Trophoblast cell (in vitro differentiated cells and primary cell): Measurements from ENCODE around the gene EDN1.

Experiments
- DNase-seq, 2 donors: peaks; one replicate each; pipeline ENCODE4 v3.0.0-alpha.2; 2016
- H2AFZ ChIP-seq: 2 replicates; pipeline ENCODE4 v1.6.1; 2013; ENCODE audit warnings: low read length, moderate library complexity, mild to moderate bottlenecking; ENCODE audit not compliant: insufficient read depth, poor library complexity
- H2AK5ac ChIP-seq: 2 replicates; pipeline ENCODE4 v1.6.1; 2013; ENCODE audit warnings: mild to moderate bottlenecking, low read length
- H2BK120ac ChIP-seq: 2 replicates; pipeline ENCODE4 v1.6.1; 2013; ENCODE audit warnings: low read length, mild to moderate bottlenecking, moderate library complexity; ENCODE audit not compliant: insufficient read depth, poor library complexity
- H2BK12ac ChIP-seq: 2 replicates; pipeline ENCODE4 v1.6.1; 2013; ENCODE audit warnings: mild to moderate bottlenecking, low read length, moderate library complexity
- H2BK5ac ChIP-seq: 2 replicates; pipeline ENCODE4 v1.6.1; 2013; ENCODE audit warnings: low read length, low read depth, moderate library complexity, mild to moderate bottlenecking; ENCODE audit not compliant: poor library complexity
- H3K14ac ChIP-seq: 2 replicates; pipeline ENCODE4 v1.6.1; 2013; ENCODE audit warnings: mild to moderate bottlenecking, low read length
- H3K18ac ChIP-seq: 2 replicates; pipeline ENCODE4 v1.6.1; 2013; ENCODE audit warnings: mild to moderate bottlenecking, low read length
- H3K23ac ChIP-seq: 2 replicates; pipeline ENCODE4 v1.6.1; 2013; ENCODE audit warnings: low read length
- H3K27ac ChIP-seq: 2 replicates; pipeline ENCODE4 v1.5.1; 2013; ENCODE audit warnings: low read depth, mild to moderate bottlenecking, inconsistent platforms, low read length, moderate library complexity
- H3K27me3 ChIP-seq: 2 replicates; pipeline ENCODE4 v1.6.1; 2013; ENCODE audit warnings: inconsistent platforms, mild to moderate bottlenecking, low read length, moderate library complexity; ENCODE audit not compliant: insufficient read depth
- H3K36me3 ChIP-seq, 2 experiments: 1 replicate in 1 of 2; 2 replicates in 1 of 2; pipeline ENCODE4 v1.6.1; 2013; ENCODE audit warnings: low read length in 2 of 2, mild to moderate bottlenecking in 2 of 2, moderate library complexity in 1 of 2; ENCODE audit not compliant: insufficient read depth in 2 of 2, control insufficient read depth in 1 of 2
- H3K4ac ChIP-seq: 2 replicates; pipeline ENCODE4 v1.6.1; 2013; ENCODE audit warnings: low read depth, mild to moderate bottlenecking, low read length, moderate library complexity
- H3K4me1 ChIP-seq, 2 experiments: 1 replicate in 1 of 2; 2 replicates in 1 of 2; pipeline ENCODE4 v1.6.1; 2013; ENCODE audit warnings: low read length in 2 of 2, mild to moderate bottlenecking in 2 of 2, moderate library complexity in 1 of 2; ENCODE audit not compliant: insufficient read depth in 2 of 2, control insufficient read depth in 1 of 2
- H3K4me2 ChIP-seq: 2 replicates; pipeline ENCODE4 v1.6.1; 2013; ENCODE audit warnings: inconsistent platforms, mild to moderate bottlenecking, low read length, moderate library complexity
- H3K4me3 ChIP-seq: 2 replicates; pipeline ENCODE4 v1.5.1; 2013; ENCODE audit warnings: mild to moderate bottlenecking, low read depth, low read length, inconsistent platforms
- H3K79me1 ChIP-seq: one replicate; pipeline ENCODE4 v1.6.1; 2013; ENCODE audit warnings: low read length
- H3K79me2 ChIP-seq: 2 replicates; pipeline ENCODE4 v1.6.1; 2013; ENCODE audit warnings: low read length, mild to moderate bottlenecking; ENCODE audit not compliant: control insufficient read depth, insufficient read depth, poor library complexity
- H3K9ac ChIP-seq: 2 replicates; pipeline ENCODE4 v1.6.1; 2013; ENCODE audit warnings: mild to moderate bottlenecking, low read length
- H3K9me3 ChIP-seq: 2 replicates; pipeline ENCODE4 v1.6.1; 2013; ENCODE audit warnings: low read depth, mild to moderate bottlenecking, control low read depth, inconsistent platforms, low read length; ENCODE audit not compliant: insufficient read depth
- H4K12ac ChIP-seq: 2 replicates; pipeline ENCODE4 v1.6.1; 2013; ENCODE audit warnings: low read depth, mild to moderate bottlenecking, low read length, moderate library complexity
- H4K8ac ChIP-seq: 2 replicates; pipeline ENCODE4 v1.6.1; 2013; ENCODE audit warnings: low read depth, mild to moderate bottlenecking, low read length, moderate library complexity
- H4K91ac ChIP-seq: one replicate; pipeline ENCODE4 v1.6.1; 2013; ENCODE audit warnings: low read depth, mild to moderate bottlenecking, low read length, moderate library complexity
- WGBS: extraction: QIAGEN DNeasy Blood & Tissue Kit; methylation state at CpG from one replicate; pipeline ENCODE4 v1.1.7; 2013; ENCODE audit warnings: missing lambda C conversion rate; ENCODE audit not compliant: insufficient read length, insufficient coverage; ENCODE audit errors: extremely low coverage; 5-methylcytosine and 5-hydroxymethylcytosine counted together

The EDN1 gene

GRCh38 chr6:12291839-12292604, 1.9 kb downstream of the EDN1 start:
- peak overlapping the region; percentile 0 for H3K27ac ChIP-seq
- no peaks in the 10 kb centered on the region for H3K27me3 ChIP-seq
- H3K4ac ChIP-seq, result no peak overlapping the region
- H4K12ac ChIP-seq, result no peak overlapping the region
- no peak overlapping the region for H2BK120ac ChIP-seq
- peaks cover 12 to 31% of the 10 kb centered on the region in 2 experiments for H3K4me1 ChIP-seq
- DNase-seq, result peak in 1 of 2 donors; percentile 44
- H4K91ac ChIP-seq, result no peak overlapping the region
- H2BK12ac ChIP-seq, result no peak overlapping the region
- peak overlapping the region; percentile 4 for H4K8ac ChIP-seq
- H3K79me1 ChIP-seq, result peaks cover 10% of the 10 kb centered on the region
- H3K9ac ChIP-seq, result peak overlapping the region; percentile 82
- peaks cover 6 to 10% of the 10 kb centered on the region in 2 experiments for H3K36me3 ChIP-seq
- H2BK5ac ChIP-seq, result no peak overlapping the region
- no peaks in the 10 kb centered on the region for H3K9me3 ChIP-seq
- H3K79me2 ChIP-seq, result peaks cover 2% of the 10 kb centered on the region
- H3K23ac ChIP-seq, result no peak overlapping the region
- WGBS, result no CpG with 5 or more reads among the region's 15 CpGs
- H3K4me2 ChIP-seq, result peak overlapping the region; percentile 69
- H3K14ac ChIP-seq, result peak overlapping the region; percentile 16
- no peak overlapping the region for H2AFZ ChIP-seq
- no peak overlapping the region for H2AK5ac ChIP-seq
- H3K18ac ChIP-seq, result no peak overlapping the region
- H3K4me3 ChIP-seq, result peak overlapping the region; percentile 75

GRCh38 chr6:12293235-12293930, 3.2 kb downstream of the EDN1 start:
- Histone ChIP-seq H3K4me2 (no peak overlapping the region), H3K79me1 (peaks cover 8% of the 10 kb centered on the region), H2BK120ac (no peak overlapping the region), H3K79me2 (peaks cover 2% of the 10 kb centered on the region), H3K27ac (no peak overlapping the region), H3K27me3 (no peaks in the 10 kb centered on the region), H3K4ac (no peak overlapping the region), H3K9ac (no peak overlapping the region), H4K8ac (no peak overlapping the region), H3K4me1 (peaks cover 6 to 22% of the 10 kb centered on the region in 2 experiments), H2BK12ac (no peak overlapping the region), H3K23ac (no peak overlapping the region), H3K4me3 (no peak overlapping the region), H4K91ac (no peak overlapping the region), H3K9me3 (no peaks in the 10 kb centered on the region), H3K18ac (no peak overlapping the region), H3K14ac (no peak overlapping the region), H2AK5ac (no peak overlapping the region), H4K12ac (no peak overlapping the region), H3K36me3 (peaks cover 6 to 12% of the 10 kb centered on the region in 2 experiments), H2BK5ac (no peak overlapping the region), H2AFZ (no peak overlapping the region)
- no CpG with 5 or more reads among the region's 4 CpGs for WGBS
- DNase-seq, result no peak

DNA sequence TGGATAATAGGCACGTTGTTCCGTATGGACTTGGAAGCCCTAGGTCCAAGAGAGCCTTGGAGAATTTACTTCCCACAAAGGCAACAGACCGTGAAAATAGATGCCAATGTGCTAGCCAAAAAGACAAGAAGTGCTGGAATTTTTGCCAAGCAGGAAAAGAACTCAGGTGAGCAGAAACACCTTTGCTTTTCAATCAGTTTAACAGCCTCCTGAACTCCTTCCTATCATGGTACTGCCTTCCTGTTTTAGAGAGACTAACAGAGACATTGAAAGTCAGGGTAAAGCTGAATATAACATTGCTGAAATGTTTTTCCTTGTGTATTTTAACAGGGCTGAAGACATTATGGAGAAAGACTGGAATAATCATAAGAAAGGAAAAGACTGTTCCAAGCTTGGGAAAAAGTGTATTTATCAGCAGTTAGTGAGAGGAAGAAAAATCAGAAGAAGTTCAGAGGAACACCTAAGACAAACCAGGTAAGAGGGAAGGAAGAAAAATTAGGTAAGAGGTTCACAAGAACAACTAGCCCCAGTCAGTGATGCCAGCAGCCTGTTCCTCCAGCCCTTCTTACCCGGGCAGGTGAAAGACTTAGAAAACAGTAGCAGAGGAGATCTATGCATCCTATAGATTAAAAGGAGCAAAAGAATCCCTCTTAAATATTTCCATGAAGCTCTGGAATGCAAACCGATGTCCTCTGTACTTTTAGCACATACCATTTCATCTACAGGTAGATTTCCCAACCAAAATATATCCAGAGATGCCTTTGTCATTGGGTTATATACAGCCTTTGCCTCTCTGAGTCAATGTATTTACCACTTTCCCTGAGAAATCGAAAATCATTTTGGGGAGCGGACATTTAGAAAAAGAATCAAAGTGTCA, 4.0 kb downstream of the EDN1 start:
- Histone ChIP-seq H3K4me3 (no peak overlapping the region), H3K23ac (no peak overlapping the region), H3K36me3 (peaks cover 6 to 12% of the 10 kb centered on the region in 2 experiments), H2AFZ (no peak overlapping the region), H3K27ac (no peak overlapping the region), H2AK5ac (no peak overlapping the region), H3K79me2 (peaks cover 2% of the 10 kb centered on the region), H3K4me1 (peaks cover 6 to 18% of the 10 kb centered on the region in 2 experiments), H3K4ac (no peak overlapping the region), H4K8ac (no peak overlapping the region), H3K14ac (no peak overlapping the region), H4K12ac (no peak overlapping the region), H3K9me3 (no peaks in the 10 kb centered on the region), H3K9ac (no peak overlapping the region), H3K4me2 (no peak overlapping the region), H2BK5ac (no peak overlapping the region), H4K91ac (no peak overlapping the region), H2BK12ac (no peak overlapping the region), H2BK120ac (no peak overlapping the region), H3K79me1 (peaks cover 8% of the 10 kb centered on the region), H3K18ac (no peak overlapping the region), H3K27me3 (no peaks in the 10 kb centered on the region)
- WGBS, result no CpG with 5 or more reads among the region's 7 CpGs
- DNase-seq, result peak in 1 of 2 donors; percentile 82

GRCh38 chr6:12294851-12295536, 4.8 kb downstream of the EDN1 start:
- H4K8ac ChIP-seq, result no peak overlapping the region
- H3K4me2 ChIP-seq, result no peak overlapping the region
- DNase-seq, result peak in 1 of 2 donors; percentile 78
- peaks cover 6 to 17% of the 10 kb centered on the region in 2 experiments for H3K4me1 ChIP-seq
- no peak overlapping the region for H3K4me3 ChIP-seq
- peaks cover 2% of the 10 kb centered on the region for H3K79me2 ChIP-seq
- no peak overlapping the region for H3K23ac ChIP-seq
- H2AK5ac ChIP-seq, result no peak overlapping the region
- H3K36me3 ChIP-seq, result peaks cover 6 to 12% of the 10 kb centered on the region in 2 experiments
- no peak overlapping the region for H4K12ac ChIP-seq
- no peaks in the 10 kb centered on the region for H3K27me3 ChIP-seq
- WGBS, result no CpG with 5 or more reads among the region's 3 CpGs
- no peak overlapping the region for H2BK120ac ChIP-seq
- no peak overlapping the region for H2AFZ ChIP-seq
- no peak overlapping the region for H2BK12ac ChIP-seq
- H3K9me3 ChIP-seq, result no peaks in the 10 kb centered on the region
- no peak overlapping the region for H3K9ac ChIP-seq
- no peak overlapping the region for H4K91ac ChIP-seq
- no peak overlapping the region for H2BK5ac ChIP-seq
- no peak overlapping the region for H3K18ac ChIP-seq
- no peak overlapping the region for H3K27ac ChIP-seq
- no peak overlapping the region for H3K4ac ChIP-seq
- H3K14ac ChIP-seq, result no peak overlapping the region
- peaks cover 4% of the 10 kb centered on the region for H3K79me1 ChIP-seq
